ENCODE measurements around the gene ACSM6.

The ACSM6 gene

GRCh38 chr10:95266674-95267095, 72.6 kb downstream of the ACSM6 start:
- no peak for DNase-seq (ENCODE audit: low read depth in 1 of 2, low spot score in 1 of 2)

- no peak for DNase-seq (ENCODE audit: low read depth in 1 of 2, low spot score in 1 of 2)
Measured at GRCh38 chr10:95267251-95267650, 73.2 kb downstream of the ACSM6 start.

- no peak for DNase-seq (ENCODE audit: low read depth in 1 of 2, low spot score in 1 of 2)
Measured at GRCh38 chr10:95268438-95268837, 74.4 kb downstream of the ACSM6 start.

GRCh38 chr10:95273393-95274312, 79.6 kb downstream of the ACSM6 start:
- DNase-seq (ENCODE audit: low read depth in 1 of 2, low spot score in 1 of 2) = no peak

DNA sequence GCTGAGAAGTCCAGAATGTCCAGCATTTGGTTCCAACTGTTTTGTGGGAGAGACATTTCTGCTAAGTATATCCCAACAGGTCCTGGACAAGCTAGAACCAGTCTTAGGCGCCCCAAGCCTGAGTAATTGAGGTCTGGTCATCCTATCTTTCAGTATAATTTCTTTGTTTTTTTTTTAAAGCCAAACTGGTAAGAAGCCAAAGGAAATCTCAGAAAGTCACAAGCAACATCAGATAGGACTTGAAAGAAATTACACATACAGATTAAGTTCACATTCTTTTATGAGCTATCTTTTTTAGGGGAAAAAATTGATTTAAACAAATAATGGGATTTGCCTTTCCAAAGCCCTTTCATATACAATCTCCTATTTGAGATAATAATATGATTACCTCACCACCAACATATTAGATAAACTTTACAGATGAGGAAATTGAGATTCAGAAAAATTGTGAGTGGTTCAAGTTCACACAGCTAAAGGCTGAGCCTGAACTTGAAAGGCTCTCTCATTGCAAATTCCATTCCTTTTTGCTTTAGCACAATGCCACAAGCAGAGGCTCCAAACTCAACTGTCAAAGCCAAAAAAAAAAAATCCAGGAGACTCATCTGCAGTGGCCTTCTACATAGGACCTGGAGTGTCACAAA, 81.8 kb downstream of the ACSM6 start:
- DNase-seq (ENCODE audit: low read depth in 1 of 2, low spot score in 1 of 2) = no peak

GRCh38 chr10:95276367-95277200, 82.5 kb downstream of the ACSM6 start:
- no peak for DNase-seq (ENCODE audit: low read depth in 1 of 2, low spot score in 1 of 2)

DNA sequence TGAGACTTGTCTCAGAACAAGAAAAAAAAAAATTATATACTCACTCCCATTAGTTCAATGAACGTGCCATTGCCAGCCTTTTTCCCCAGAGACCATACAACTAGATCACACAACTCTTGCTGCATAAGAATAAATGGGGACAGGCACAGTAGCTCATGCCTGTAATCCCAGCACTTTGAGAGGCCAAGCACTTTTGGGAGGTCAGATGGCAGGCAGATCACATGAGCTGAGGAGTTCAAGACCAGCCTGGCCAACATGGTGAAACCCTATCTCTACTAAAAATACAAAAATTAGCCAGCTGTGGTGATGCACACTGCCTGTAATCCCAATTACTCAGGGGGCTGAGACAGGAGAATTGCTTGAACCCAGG, 83.1 kb downstream of the ACSM6 start:
- no peak for DNase-seq (ENCODE audit: low read depth in 1 of 2, low spot score in 1 of 2)

DNA sequence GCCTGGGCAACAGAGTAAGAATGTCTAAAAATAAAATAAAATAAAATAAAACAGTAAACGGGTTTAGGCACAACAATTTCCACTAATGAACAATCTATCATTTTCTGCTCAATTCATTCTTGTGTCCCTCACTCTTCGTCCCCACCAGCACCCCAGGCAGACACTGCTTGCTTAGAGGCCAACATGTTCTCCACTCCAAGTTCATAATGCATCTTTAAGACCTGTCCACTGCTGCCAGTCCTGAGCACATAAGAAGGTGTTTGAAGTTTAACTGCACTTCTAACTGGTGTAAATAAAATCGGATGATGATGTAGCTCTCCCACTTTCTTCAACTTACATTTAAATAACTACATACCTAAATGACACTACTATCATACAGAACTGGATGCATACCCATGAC, 83.6 kb downstream of the ACSM6 start:
- no peak for DNase-seq (ENCODE audit: low read depth in 1 of 2, low spot score in 1 of 2)

Measured in activated CD4-positive, alpha-beta T cell treated with anti-CD3 and anti-CD28 coated beads, Interleukin-2, amount 50 U/mL, for 24 hours (primary cell).